ENCODE results near the gene INIP. TPM values are rescaled to one million over a fixed set of nuclear protein-coding genes. Genes with fewer than 3 reads are reported as not detected.

The INIP gene
- polyA plus RNA-seq, 1 donor from 2014 or later, result 64.7 TPM

DNA sequence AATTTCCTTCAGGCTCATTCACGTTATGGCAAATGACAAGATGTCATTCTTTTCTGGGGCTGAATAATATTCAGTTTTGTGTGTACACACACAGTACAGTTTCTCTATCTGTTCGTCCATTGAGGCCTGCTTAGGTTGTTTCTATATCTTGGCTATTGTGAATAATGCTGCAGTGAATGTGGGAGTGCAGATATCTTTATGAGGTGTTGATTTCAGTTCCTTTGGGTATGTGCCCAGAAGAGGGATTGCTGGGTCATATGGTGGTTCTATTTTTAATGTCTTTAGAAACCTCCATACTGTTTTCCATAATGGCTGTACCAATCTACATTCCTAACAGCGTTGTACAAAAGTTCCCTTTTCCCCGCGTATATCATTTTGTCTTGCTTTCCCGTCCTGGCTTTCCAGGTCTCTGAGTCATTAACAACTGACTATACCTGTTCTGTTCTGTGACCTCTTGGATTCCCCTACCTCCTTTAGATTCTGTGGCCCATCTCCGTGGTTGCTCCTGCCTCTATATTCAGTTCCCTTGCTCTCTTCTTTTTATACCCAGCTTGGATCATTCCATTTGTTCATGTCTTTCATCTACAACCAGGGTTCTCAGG lies 39.5 kb upstream of the INIP start:
- no peak overlapping the region for H3K4me3 ChIP-seq (ENCODE audit: low read length)
- H3K9me3 ChIP-seq (ENCODE audit: low read length), result no peaks in the 10 kb centered on the region
- H3K79me2 ChIP-seq (replicated peaks; ENCODE audit: insufficient read depth, low read length), result peaks cover 28% of the 10 kb centered on the region
- H3F3A ChIP-seq (ENCODE audit: insufficient read depth, low read length, poor library complexity, severe bottlenecking), result no peaks in the 10 kb centered on the region
- no peaks in the 10 kb centered on the region for H3K36me3 ChIP-seq (ENCODE audit: insufficient read depth, low read length)
- H4K20me1 ChIP-seq (ENCODE audit: insufficient read depth), result no peaks in the 10 kb centered on the region
- no peak overlapping the region for H3K27ac ChIP-seq (ENCODE audit: low read length)
- H2AFZ ChIP-seq (ENCODE audit: low read depth, low read length), result no peak overlapping the region
- H3K4me2 ChIP-seq (ENCODE audit: low read length), result no peak overlapping the region
- TF ChIP-seq EP300 (conservative IDR thresholded peaks at IDR 0.05; ENCODE audit: poor library complexity, severe bottlenecking) (no peak), POLR2AphosphoS5 (IDR thresholded peaks at IDR 0.05) (no peak), MXI1 (conservative IDR thresholded peaks at IDR 0.05; ENCODE audit: poor library complexity, severe bottlenecking) (no peak), REST (IDR thresholded peaks at IDR 0.05; ENCODE audit: borderline replicate concordance) (no peak), EZH2 (IDR thresholded peaks at IDR 0.05; ENCODE audit: borderline replicate concordance, insufficient read depth, low read length, poor library complexity, severe bottlenecking) (no peak), TAF1 (IDR thresholded peaks at IDR 0.05; ENCODE audit: low read depth) (no peak), RAD21 (conservative IDR thresholded peaks at IDR 0.05) (no peak), SMC3 (conservative IDR thresholded peaks at IDR 0.05; ENCODE audit: poor library complexity) (no peak)
- TF ChIP-seq, protein P1, sequence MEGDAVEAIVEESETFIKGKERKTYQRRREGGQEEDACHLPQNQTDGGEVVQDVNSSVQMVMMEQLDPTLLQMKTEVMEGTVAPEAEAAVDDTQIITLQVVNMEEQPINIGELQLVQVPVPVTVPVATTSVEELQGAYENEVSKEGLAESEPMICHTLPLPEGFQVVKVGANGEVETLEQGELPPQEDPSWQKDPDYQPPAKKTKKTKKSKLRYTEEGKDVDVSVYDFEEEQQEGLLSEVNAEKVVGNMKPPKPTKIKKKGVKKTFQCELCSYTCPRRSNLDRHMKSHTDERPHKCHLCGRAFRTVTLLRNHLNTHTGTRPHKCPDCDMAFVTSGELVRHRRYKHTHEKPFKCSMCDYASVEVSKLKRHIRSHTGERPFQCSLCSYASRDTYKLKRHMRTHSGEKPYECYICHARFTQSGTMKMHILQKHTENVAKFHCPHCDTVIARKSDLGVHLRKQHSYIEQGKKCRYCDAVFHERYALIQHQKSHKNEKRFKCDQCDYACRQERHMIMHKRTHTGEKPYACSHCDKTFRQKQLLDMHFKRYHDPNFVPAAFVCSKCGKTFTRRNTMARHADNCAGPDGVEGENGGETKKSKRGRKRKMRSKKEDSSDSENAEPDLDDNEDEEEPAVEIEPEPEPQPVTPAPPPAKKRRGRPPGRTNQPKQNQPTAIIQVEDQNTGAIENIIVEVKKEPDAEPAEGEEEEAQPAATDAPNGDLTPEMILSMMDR (IDR thresholded peaks at IDR 0.05; ENCODE audit: poor library complexity, severe bottlenecking), result no peak
- H3K9me2 ChIP-seq (ENCODE audit: insufficient read depth, low read length), result no peaks in the 10 kb centered on the region
- no peaks in the 10 kb centered on the region for H3K27me3 ChIP-seq (ENCODE audit: insufficient read depth, low read depth, low read length)
- H3K9ac ChIP-seq (ENCODE audit: low read length), result no peak overlapping the region

DNA sequence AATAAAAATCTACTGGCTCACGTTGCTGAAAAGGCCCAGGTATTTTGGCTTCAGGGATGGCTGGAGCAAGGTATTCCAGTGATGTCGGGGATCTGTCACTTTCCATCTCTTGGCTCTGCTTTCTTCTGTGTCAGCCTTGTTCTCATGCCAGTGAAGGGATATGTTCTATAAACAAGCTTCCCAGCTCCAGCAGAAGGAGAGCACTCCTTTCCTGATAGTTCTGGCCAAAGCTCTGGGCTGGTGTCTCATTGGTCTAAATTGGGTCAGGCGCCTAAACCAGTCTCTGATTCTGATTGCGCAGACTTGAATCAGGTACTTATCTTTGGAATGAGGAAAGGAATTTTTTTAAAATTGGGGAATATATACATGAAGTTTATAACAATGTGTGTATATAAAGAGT lies 37.8 kb upstream of the INIP start:
- Histone ChIP-seq H2AFZ (ENCODE audit: low read depth, low read length) (no peak overlapping the region), H3K4me2 (ENCODE audit: low read length) (no peak overlapping the region), H3K79me2 (replicated peaks; ENCODE audit: insufficient read depth, low read length) (peaks cover 34% of the 10 kb centered on the region), H3K27ac (ENCODE audit: low read length) (no peak overlapping the region), H3K4me3 (ENCODE audit: low read length) (no peak overlapping the region), H3K9ac (ENCODE audit: low read length) (no peak overlapping the region), H4K20me1 (ENCODE audit: insufficient read depth) (no peaks in the 10 kb centered on the region), H3F3A (ENCODE audit: insufficient read depth, low read length, poor library complexity, severe bottlenecking) (no peaks in the 10 kb centered on the region), H3K27me3 (ENCODE audit: insufficient read depth, low read depth, low read length) (no peaks in the 10 kb centered on the region), H3K36me3 (ENCODE audit: insufficient read depth, low read length) (no peaks in the 10 kb centered on the region), H3K9me3 (ENCODE audit: low read length) (no peaks in the 10 kb centered on the region), H3K9me2 (ENCODE audit: insufficient read depth, low read length) (no peaks in the 10 kb centered on the region)
- TF ChIP-seq MXI1 (conservative IDR thresholded peaks at IDR 0.05; ENCODE audit: poor library complexity, severe bottlenecking) (no peak), EP300 (conservative IDR thresholded peaks at IDR 0.05; ENCODE audit: poor library complexity, severe bottlenecking) (no peak), RAD21 (conservative IDR thresholded peaks at IDR 0.05) (no peak), POLR2AphosphoS5 (IDR thresholded peaks at IDR 0.05) (no peak), EZH2 (IDR thresholded peaks at IDR 0.05; ENCODE audit: borderline replicate concordance, insufficient read depth, low read length, poor library complexity, severe bottlenecking) (no peak), REST (IDR thresholded peaks at IDR 0.05; ENCODE audit: borderline replicate concordance) (no peak)
- TF ChIP-seq, protein P1 (IDR thresholded peaks at IDR 0.05; ENCODE audit: poor library complexity, severe bottlenecking), result no peak
